ENCODE data around the gene RPS6KL1.

DNA sequence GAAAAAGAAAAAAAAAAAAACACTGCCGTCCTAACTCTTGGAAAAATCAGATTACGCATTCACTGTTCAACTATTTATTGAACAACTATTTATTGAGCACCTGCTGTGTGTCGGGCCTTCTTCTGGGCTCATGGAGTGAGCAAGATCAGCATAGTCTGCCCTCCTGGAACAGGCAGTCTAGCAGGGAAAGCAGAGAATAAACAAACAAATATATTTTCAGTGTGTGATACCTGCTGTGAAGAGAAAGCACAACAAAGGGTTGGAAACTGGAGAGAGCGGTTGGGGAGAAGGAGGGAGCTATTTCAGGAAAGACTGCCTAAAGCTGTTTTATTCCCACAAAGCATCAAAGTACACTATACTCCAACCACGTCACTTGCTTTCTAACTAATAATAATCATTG lies 57.9 kb downstream of the RPS6KL1 start:
- TF ChIP-seq YY1 (IDR thresholded peaks at IDR 0.05; ENCODE audit: low read depth) (no peak), CREB1 (IDR thresholded peaks at IDR 0.05; ENCODE audit: low read depth) (no peak), TAF1 (IDR thresholded peaks at IDR 0.05; ENCODE audit: low read depth) (no peak), EP300 (IDR thresholded peaks at IDR 0.05; ENCODE audit: borderline replicate concordance) (no peak), FOXM1 (IDR thresholded peaks at IDR 0.05; ENCODE audit: borderline replicate concordance, low read depth) (no peak), CEBPB (IDR thresholded peaks at IDR 0.05) (no peak), TCF12 (IDR thresholded peaks at IDR 0.05; ENCODE audit: low read depth) (no peak), ZBTB7A (IDR thresholded peaks at IDR 0.05; ENCODE audit: low read depth) (no peak), RAD21 (IDR thresholded peaks at IDR 0.05; ENCODE audit: low read depth) (no peak), NFIC (IDR thresholded peaks at IDR 0.05) (no peak), EGR1 (IDR thresholded peaks at IDR 0.05) (no peak)
- TF ChIP-seq, protein P1, sequence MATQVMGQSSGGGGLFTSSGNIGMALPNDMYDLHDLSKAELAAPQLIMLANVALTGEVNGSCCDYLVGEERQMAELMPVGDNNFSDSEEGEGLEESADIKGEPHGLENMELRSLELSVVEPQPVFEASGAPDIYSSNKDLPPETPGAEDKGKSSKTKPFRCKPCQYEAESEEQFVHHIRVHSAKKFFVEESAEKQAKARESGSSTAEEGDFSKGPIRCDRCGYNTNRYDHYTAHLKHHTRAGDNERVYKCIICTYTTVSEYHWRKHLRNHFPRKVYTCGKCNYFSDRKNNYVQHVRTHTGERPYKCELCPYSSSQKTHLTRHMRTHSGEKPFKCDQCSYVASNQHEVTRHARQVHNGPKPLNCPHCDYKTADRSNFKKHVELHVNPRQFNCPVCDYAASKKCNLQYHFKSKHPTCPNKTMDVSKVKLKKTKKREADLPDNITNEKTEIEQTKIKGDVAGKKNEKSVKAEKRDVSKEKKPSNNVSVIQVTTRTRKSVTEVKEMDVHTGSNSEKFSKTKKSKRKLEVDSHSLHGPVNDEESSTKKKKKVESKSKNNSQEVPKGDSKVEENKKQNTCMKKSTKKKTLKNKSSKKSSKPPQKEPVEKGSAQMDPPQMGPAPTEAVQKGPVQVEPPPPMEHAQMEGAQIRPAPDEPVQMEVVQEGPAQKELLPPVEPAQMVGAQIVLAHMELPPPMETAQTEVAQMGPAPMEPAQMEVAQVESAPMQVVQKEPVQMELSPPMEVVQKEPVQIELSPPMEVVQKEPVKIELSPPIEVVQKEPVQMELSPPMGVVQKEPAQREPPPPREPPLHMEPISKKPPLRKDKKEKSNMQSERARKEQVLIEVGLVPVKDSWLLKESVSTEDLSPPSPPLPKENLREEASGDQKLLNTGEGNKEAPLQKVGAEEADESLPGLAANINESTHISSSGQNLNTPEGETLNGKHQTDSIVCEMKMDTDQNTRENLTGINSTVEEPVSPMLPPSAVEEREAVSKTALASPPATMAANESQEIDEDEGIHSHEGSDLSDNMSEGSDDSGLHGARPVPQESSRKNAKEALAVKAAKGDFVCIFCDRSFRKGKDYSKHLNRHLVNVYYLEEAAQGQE (IDR thresholded peaks at IDR 0.05; ENCODE audit: low read depth), result no peak
- TF ChIP-seq, protein P2, sequence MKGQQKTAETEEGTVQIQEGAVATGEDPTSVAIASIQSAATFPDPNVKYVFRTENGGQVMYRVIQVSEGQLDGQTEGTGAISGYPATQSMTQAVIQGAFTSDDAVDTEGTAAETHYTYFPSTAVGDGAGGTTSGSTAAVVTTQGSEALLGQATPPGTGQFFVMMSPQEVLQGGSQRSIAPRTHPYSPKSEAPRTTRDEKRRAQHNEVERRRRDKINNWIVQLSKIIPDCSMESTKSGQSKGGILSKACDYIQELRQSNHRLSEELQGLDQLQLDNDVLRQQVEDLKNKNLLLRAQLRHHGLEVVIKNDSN (IDR thresholded peaks at IDR 0.05), result no peak
- TF ChIP-seq, protein P3, sequence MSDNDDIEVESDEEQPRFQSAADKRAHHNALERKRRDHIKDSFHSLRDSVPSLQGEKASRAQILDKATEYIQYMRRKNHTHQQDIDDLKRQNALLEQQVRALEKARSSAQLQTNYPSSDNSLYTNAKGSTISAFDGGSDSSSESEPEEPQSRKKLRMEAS (IDR thresholded peaks at IDR 0.05), result no peak

Measured in Ishikawa (cell line).